Cardiac septum (tissue), 1 donor: ENCODE results near the gene ASTN1. TPM values are rescaled to one million over a fixed set of nuclear protein-coding genes. Genes with fewer than 3 reads are reported as not detected.

Experiments
- DNase-seq: peaks from one replicate; pipeline ENCODE4 v3.0.0-alpha.2; 2020; ENCODE audit warnings: low spot score
- intact Hi-C: fragments of 100-400 bp; cut with DNase I; formaldehyde crosslinking; loops from one replicate; pipeline ENCODE4 v1.14.0; 2022
- total RNA-seq: library from RNA; stranded (reverse); fragmentation: NEBNext Ultra II Directional; extraction: Animal tissue kit (Norgen Biotek cat#: 25700); gene quantifications from one replicate; pipeline ENCODE4 v1.2.1, GENCODE V29; 2021
- donor health status: DM: no; HTN: no; CAD: no.

ASTN1 gene
- total RNA-seq, 1 donor from 2014 or later: 0.59 TPM

DNA sequence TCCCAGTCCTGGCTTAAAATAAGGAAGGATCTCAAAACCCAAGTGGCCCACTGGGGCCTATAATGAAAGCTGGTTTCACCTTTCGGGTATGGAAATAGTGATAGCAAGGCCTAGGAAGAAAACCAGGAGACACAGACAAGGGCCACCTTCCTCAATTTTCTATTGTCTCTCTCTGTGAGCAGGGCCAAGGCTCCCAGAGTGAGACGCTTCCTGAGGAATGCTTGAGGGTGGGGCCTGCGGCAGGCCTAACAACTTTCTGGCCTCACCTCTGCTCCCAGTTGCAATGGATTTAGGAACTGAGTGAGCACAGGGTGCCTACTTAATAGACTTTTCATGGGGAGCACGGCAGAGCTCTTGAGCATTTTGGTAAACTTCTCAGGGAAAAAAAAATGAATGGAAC lies 300.9 kb downstream of the ASTN1 start:
- intact Hi-C loops: no loop called here
- no peak for DNase-seq

- intact Hi-C loops: no loop called here
- DNase-seq: no peak
These were observed 306.0 kb downstream of the ASTN1 start for GRCh38 chr1:176858433-176858916.

- intact Hi-C loops: no loop called here
- DNase-seq: no peak
These were observed 306.9 kb downstream of the ASTN1 start for GRCh38 chr1:176857632-176858031.

DNA sequence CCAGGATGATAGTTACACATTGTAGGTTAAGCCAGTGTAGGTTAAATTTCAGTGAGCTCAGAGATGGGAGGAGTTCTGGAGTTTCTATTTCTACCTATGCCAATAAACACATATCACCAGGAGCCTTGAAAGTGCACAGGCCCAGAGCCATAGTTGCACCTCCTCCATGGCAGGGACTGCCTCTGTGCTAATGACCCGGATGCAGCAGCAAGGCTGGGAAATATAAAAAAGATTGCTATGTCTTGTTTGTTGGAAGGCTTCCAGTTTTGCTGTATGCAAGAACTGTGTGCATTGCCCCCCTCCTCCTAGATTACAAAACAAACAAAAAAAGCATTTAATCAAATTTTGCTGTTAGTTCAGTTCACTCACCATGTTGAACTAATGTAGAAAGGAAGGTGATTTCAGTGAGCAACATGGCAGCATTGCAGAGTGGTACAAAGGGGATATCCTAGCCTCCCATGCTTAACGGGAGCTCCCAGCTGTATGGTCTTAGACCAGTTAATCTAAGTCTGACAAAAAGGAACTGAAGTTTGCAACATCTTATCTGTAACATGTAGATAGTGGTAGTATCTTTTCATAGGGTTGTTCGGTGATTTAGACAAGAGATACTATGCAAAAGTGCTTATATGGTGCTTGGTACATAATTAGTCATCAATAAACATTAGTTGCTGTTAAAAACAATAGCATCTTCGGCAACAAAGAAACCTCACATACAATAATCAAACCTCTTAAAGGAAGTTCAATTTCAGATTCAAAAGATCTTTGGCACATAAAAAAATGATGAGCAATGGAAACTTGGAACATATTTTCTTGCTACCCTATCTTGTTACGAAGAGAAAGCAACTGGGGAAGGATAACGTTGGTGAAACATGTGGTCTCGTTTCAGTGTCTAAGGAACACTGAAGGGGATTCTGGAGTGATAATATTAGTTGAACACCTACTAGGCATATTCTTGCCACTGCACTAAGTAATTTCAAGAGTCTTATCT lies 309.5 kb downstream of the ASTN1 start:
- DNase-seq: no peak
- intact Hi-C loops: no loop called here

- no peak for DNase-seq
- intact Hi-C loops: no loop called here
These were observed 310.4 kb downstream of the ASTN1 start for GRCh38 chr1:176854121-176854520.

- intact Hi-C loops: no loop called here
- DNase-seq: no peak
These were observed 311.0 kb downstream of the ASTN1 start for GRCh38 chr1:176853503-176853902.

GRCh38 chr1:176852124-176852523 lies 312.4 kb downstream of the ASTN1 start:
- DNase-seq: no peak
- intact Hi-C loops: no loop called here

GRCh38 chr1:176850871-176851270 lies 313.6 kb downstream of the ASTN1 start:
- DNase-seq: no peak
- intact Hi-C loops: no loop called here

DNA sequence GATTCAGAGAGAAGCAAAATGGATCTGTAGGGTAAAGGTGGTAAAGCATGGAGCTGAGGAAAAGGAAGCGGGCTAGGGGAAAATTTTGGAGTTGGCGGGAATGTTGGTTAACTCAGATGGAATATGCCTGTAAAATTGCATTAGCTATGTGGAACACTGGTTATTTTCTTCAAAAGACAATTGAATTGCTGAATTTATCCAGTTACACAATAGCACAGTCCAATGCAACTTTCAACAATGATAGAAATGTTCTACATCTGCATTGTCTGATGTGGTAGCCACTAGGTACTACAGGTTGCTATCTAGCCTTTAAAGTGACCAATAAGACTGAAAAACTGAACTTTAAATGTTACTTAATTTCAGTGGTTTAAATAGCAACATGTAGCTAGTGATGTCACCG lies 315.2 kb downstream of the ASTN1 start:
- no peak for DNase-seq
- intact Hi-C loops: loop anchor here (10.0 kb wide), 1 partner anchor 194 kb away; no protein-coding TSS in a partner anchor

- intact Hi-C loops: loop anchor here (2.0 to 10.0 kb wide), 2 partner anchors 154 to 192 kb away; no protein-coding TSS in a partner anchor
- no peak for DNase-seq
These were observed 317.5 kb downstream of the ASTN1 start for GRCh38 chr1:176847052-176847451.

- intact Hi-C loops: loop anchor here (2.0 to 10.0 kb wide), 3 partner anchors 189 to 466 kb away; no protein-coding TSS in a partner anchor
- DNase-seq: no peak
These were observed 320.9 kb downstream of the ASTN1 start for GRCh38 chr1:176843352-176844297.

DNA sequence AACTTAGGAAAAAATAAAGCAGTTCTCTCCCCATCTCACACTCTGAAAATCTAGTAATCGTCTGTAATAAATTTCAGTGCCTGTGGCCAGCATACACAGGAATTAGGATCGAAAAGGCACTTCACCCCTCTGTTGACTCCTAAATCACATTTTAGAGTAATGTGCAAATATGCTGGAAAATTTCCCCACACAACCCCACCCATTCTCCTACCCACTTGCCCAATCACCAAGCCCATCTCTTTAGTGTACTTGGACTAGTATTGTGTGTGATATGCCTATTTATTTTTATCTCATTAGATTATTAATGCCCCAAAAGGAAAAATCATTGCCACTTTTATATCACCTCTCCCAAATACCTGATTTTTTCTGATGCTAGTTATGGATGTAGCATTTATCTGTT lies 323.3 kb downstream of the ASTN1 start:
- no peak for DNase-seq
- intact Hi-C loops: loop anchor here (5.0 to 10.0 kb wide), 2 partner anchors 186 to 464 kb away; no protein-coding TSS in a partner anchor

GRCh38 chr1:176839216-176839615 lies 325.3 kb downstream of the ASTN1 start:
- no peak for DNase-seq
- intact Hi-C loops: no loop called here

DNA sequence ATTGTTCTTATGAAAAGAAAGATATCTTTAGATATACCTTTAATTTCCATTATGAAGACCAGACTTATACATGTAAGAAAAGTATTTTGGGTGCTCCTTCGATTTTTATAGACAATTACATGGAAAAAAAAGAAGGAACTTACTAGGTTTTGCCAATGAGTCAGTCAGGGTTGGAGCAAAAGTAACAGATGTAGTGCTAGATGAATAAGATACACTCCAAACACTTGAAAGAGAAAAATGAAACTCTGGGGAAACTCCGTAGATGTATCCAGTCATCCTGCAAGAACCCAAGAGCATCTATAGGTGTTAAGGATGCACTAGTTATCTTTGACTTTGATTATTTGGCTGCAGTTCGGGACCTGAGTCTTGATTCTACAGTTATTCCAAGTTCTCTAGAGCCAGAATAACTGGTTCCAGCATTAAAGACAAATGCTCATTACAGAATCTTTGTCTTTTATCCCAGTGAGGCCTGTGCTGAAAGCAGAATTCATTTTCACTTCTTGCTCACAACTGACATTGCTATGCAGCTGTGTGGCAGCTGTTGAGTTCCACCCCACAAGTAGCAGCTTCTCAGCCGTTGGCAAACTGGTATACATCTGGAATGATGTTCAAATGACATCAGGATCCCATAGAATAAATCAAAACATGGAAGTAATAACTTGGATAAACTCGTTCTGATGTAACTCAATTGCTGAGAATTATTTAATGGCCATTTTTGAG lies 326.1 kb downstream of the ASTN1 start:
- no peak for DNase-seq
- intact Hi-C loops: no loop called here

DNA sequence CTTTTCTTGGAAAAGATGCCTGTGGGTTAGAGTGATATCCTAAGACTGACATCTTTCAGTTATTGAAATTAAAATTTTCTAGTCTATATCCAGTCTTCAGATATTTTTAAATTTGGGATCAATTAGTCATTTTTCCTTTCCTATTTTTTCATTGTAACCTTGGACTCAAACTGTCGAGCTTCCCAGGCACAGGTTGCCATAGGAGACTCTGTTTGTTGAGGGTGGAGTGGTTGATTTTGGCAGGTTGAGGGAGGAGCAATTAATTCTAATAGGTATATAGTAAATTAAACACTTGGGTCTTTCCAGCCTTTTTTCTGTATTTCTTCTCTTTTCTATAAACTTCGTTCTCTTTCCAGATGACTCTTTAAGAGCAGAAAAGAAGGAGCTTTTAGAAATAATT lies 326.8 kb downstream of the ASTN1 start:
- intact Hi-C loops: no loop called here
- DNase-seq: no peak

GRCh38 chr1:176831150-176831549 lies 333.4 kb downstream of the ASTN1 start:
- intact Hi-C loops: no loop called here
- no peak for DNase-seq

- intact Hi-C loops: no loop called here
- no peak for DNase-seq
These were observed 335.3 kb downstream of the ASTN1 start for GRCh38 chr1:176829261-176829660.

- intact Hi-C loops: no loop called here
- DNase-seq: no peak
These were observed 338.2 kb downstream of the ASTN1 start for GRCh38 chr1:176826265-176826664.

DNA sequence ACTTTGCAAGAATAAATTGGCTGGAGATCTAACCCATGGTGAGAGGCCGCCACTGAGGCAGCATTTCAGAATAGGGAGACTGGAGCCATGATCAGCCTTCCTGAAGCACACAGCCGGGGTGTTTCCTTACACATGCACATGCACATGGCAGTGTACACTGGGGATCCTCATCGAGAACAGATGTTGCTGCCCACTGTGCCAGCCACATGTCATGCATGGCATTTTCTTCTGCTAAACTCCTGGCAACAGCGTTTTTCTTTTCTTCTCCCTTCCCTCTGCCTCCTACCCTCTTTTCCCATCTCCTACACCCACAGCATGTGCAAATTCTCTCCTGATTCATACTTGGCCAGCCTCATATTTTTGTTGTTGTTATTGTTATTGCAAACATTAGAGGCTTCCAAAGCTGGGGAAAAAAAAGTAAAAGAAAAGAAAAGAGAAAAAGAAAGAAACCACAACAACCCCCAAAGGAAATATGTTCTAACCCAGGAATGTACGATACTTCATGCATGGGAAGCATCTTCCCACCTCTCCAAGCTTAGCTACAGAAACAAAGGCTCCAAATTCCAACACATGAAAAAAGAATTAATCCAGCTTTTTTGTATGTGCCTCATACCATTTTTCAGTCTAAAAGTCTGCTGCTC lies 344.0 kb downstream of the ASTN1 start:
- DNase-seq: no peak
- intact Hi-C loops: no loop called here
